Measurements from ENCODE around the gene KDM6A. TPM values are rescaled to one million over a fixed set of nuclear protein-coding genes. Genes with fewer than 3 reads are reported as not detected.

The KDM6A gene
- total RNA-seq, 1 experiment from 2014 or later: 42.8 TPM

- CTCF ChIA-PET: interaction anchor here (0.5 to 0.6 kb wide), 3 partner anchors 238 to 417 kb away, joined by 4 to 7 read pairs (median 4); no protein-coding TSS in a partner anchor
- H3K4me3 Mint-ChIP-seq (ENCODE audit: low read depth, unreplicated experiment): peak overlapping the region; percentile 73
- H3K27me3 Mint-ChIP-seq (ENCODE audit: unreplicated experiment): no peaks in the 10 kb centered on the region
- no TSS peak for BruUV-seq (replicated peaks)
- H3K9me3 Mint-ChIP-seq (ENCODE audit: low read depth, unreplicated experiment): no peaks in the 10 kb centered on the region
- no peak for TF ChIP-seq CTCF (IDR thresholded peaks at IDR 0.05; ENCODE audit: unreplicated experiment)
- H3K4me1 Mint-ChIP-seq (ENCODE audit: low read depth, unreplicated experiment): no peaks in the 10 kb centered on the region
- DNase-seq: peak; percentile 11
- intact Hi-C loops (cut with micrococcal nuclease; ENCODE audit: unreplicated experiment): loop anchor here (5.0 kb wide), 1 partner anchor 198 kb away; no protein-coding TSS in a partner anchor
- peaks cover 45% of the 10 kb centered on the region for H3K36me3 Mint-ChIP-seq (ENCODE audit: insufficient read depth, unreplicated experiment)
- H3K27ac Mint-ChIP-seq (ENCODE audit: unreplicated experiment): peak overlapping the region; percentile 74
These were observed 1.6 kb downstream of the KDM6A start for GRCh38 chrX:44874420-44875184.

DNA sequence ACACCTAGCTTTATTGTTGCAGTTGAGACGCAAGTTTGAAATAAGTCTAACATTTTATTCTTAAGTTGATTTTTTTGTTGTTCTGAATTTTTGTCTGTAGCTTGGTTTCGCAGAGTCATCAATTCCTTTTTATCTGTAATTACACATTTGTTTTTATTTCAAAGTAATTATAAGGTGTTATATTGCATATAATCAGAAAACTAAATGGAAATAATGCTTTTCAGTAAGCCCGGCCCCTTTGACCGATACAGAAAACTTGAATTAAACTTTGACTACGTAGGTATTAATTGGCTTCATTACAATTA, 2.1 kb downstream of the KDM6A start:
- no peak for TF ChIP-seq CTCF (IDR thresholded peaks at IDR 0.05; ENCODE audit: unreplicated experiment)
- CTCF ChIA-PET: interaction anchor here (0.6 kb wide), 2 partner anchors 238 to 266 kb away, joined by 4 to 7 read pairs; no protein-coding TSS in a partner anchor
- H3K4me1 Mint-ChIP-seq (ENCODE audit: low read depth, unreplicated experiment): no peaks in the 10 kb centered on the region
- peak overlapping the region; percentile 73 for H3K4me3 Mint-ChIP-seq (ENCODE audit: low read depth, unreplicated experiment)
- no peak overlapping the region for H3K27ac Mint-ChIP-seq (ENCODE audit: unreplicated experiment)
- H3K9me3 Mint-ChIP-seq (ENCODE audit: low read depth, unreplicated experiment): no peaks in the 10 kb centered on the region
- no peaks in the 10 kb centered on the region for H3K27me3 Mint-ChIP-seq (ENCODE audit: unreplicated experiment)
- TSS peak; percentile 39 for BruUV-seq (replicated peaks)
- H3K36me3 Mint-ChIP-seq (ENCODE audit: insufficient read depth, unreplicated experiment): peaks cover 45% of the 10 kb centered on the region
- intact Hi-C loops (cut with micrococcal nuclease; ENCODE audit: unreplicated experiment): no loop called here
- no peak for DNase-seq

GRCh38 chrX:44876086-44876485, 3.1 kb downstream of the KDM6A start:
- Mint-ChIP-seq H3K4me1 (ENCODE audit: low read depth, unreplicated experiment) (no peaks in the 10 kb centered on the region), H3K27me3 (ENCODE audit: unreplicated experiment) (no peaks in the 10 kb centered on the region), H3K4me3 (ENCODE audit: low read depth, unreplicated experiment) (peak overlapping the region; percentile 73), H3K27ac (ENCODE audit: unreplicated experiment) (no peak overlapping the region), H3K9me3 (ENCODE audit: low read depth, unreplicated experiment) (no peaks in the 10 kb centered on the region), H3K36me3 (ENCODE audit: insufficient read depth, unreplicated experiment) (peaks cover 39% of the 10 kb centered on the region)
- intact Hi-C loops (cut with micrococcal nuclease; ENCODE audit: unreplicated experiment): no loop called here
- BruUV-seq (replicated peaks): no TSS peak
- CTCF ChIA-PET: interaction anchor here (0.7 kb wide), 1 partner anchor 295 kb away, joined by 3 read pairs; no protein-coding TSS in a partner anchor
- no peak for DNase-seq
- no peak for TF ChIP-seq CTCF (IDR thresholded peaks at IDR 0.05; ENCODE audit: unreplicated experiment)

GRCh38 chrX:44876767-44877166, 3.8 kb downstream of the KDM6A start:
- Mint-ChIP-seq H3K4me3 (ENCODE audit: low read depth, unreplicated experiment) (no peak overlapping the region), H3K27ac (ENCODE audit: unreplicated experiment) (no peak overlapping the region), H3K9me3 (ENCODE audit: low read depth, unreplicated experiment) (no peaks in the 10 kb centered on the region), H3K4me1 (ENCODE audit: low read depth, unreplicated experiment) (no peaks in the 10 kb centered on the region), H3K27me3 (ENCODE audit: unreplicated experiment) (no peaks in the 10 kb centered on the region), H3K36me3 (ENCODE audit: insufficient read depth, unreplicated experiment) (peaks cover 34% of the 10 kb centered on the region)
- no TSS peak for BruUV-seq (replicated peaks)
- TF ChIP-seq CTCF (IDR thresholded peaks at IDR 0.05; ENCODE audit: unreplicated experiment): no peak
- DNase-seq: no peak
- intact Hi-C loops (cut with micrococcal nuclease; ENCODE audit: unreplicated experiment): no loop called here
- CTCF ChIA-PET: no interaction called here
